NCI-H446 (cell line): ENCODE data around the gene CATSPERB.
"Not testable (repeated sequence)": the region's sequence is repeated elsewhere in the genome, so short reads cannot be mapped to it uniquely, and the experiment has no call there.

Experiments
- DNase-seq, 2 experiments: peaks; one replicate each; lab custom pipeline; 2025; lab: John Stamatoyannopoulos, UW

The CATSPERB gene

DNA sequence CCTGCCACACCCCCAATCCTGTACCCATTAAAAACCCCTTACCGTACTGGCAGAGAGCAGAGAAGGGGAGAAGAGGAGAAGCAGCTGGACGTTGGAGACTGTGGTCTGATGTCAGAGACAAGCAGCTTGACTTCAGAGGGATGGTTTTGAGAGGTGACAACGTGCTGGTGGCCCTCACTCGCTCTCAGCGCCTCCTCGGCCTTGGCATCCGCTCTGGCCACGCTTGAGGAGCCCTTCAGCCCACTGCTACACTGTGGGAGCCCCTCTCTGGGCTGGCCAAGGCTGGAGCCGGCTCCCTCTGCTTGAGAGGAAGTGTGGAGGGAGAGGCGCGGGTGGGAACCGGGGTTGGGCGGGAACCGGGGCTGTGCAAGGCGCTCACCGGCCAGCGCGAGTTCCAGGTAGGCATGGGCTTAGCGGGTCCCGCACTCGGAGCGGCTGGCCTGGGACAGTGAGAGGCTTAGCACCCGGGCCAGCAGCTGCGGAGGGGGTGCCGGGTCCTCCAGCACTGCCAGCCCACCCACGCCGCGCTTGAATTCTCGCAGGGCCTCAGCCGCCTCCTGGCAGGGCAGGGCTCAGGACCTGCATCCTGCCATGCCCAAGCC, 154.2 kb downstream of the CATSPERB start:
- no peak for DNase-seq

GRCh38 chr14:91575469-91576208, 156.2 kb downstream of the CATSPERB start:
- no peak for DNase-seq

DNA sequence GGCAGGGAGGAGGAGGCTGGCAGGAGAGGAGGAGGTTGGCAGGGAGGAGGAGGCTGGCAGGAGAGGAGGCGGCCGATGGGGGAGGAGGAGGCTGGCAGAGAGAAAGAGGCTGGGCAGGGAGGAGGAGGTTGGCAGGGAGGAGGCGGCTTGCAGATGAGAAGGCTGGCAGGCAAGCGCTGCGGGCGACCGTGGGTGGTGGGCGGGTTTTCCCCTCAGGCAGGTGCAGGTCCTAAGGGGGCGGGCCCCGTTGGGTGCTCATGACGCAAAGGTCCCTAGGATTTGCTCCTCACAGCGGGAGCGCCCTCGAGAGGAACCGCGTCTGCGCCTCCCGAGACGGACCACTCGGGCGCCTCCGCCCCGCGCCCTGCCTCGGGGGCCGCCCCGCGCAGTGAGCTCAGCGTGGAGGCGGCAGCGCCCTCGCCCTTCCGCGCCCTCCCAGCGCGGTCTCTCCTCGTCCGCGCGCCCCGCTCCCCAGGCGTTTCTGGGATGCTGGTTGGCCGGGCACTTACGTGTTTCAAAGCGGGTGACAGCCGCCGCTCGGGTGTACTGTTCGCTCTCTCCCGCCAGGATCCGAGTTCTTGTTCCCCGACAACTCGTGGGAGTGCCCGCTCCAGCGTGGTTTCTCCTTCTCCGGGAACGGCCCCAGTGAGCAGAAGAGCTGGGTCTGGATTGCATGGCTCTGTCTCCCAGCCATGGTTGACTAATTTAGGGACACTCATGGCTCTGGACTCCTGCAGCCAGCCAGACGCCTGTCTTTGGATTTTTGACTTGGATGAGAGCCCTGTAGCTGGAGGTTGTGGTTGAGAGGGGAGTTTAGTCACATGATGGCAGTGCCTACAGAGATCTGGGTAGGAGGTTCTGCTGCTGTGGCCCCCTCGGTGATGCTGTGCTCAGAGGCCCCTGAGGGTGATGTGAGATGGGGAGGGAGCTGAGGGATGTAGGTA, 157.7 kb downstream of the CATSPERB start:
- peak in 1 of 2 experiments; percentile 58 for DNase-seq

GRCh38 chr14:91573528-91573893, 158.4 kb downstream of the CATSPERB start:
- DNase-seq, result no peak

DNA sequence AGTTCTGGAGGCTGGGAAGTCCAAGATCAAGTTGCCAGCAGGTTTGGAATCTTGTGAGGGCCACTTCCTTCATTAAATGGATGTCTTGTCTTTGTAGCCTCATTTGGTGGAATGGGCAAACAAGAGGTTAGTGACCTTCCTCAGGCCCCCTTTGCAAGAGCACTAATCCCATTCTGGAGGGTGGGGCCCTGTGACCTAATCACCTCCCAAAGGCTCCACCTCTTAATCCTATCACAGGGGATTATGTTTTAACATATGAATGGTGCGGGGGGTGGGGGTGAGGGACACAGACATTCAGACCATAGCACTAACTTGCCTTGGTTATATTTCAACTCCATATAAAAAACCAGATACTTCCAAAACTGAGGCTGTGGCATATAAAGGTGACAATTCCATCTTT, 161.9 kb downstream of the CATSPERB start:
- no peak for DNase-seq

DNA sequence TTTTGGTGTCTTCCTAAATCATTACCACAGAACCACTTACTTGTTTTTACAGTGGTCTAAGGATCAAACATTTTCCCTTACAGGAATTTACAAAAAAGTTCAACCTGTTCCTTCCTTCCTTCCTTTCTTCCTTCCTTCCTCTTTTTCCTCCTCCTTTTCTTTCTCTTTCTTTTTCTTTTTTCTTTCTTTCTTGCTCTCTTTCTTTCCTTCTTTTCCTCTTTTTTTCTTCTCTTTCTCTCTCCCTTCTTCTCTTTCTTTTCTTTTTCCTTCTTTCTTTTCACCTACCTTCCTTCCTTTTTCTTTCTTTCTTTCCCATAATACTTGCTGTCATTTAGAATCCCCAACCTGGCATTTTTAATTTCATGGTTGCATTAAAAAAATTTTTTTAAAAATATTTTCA, 162.6 kb downstream of the CATSPERB start:
- DNase-seq, result no peak

- DNase-seq, result no peak
Measured at GRCh38 chr14:91568626-91569025, 163.3 kb downstream of the CATSPERB start.

DNA sequence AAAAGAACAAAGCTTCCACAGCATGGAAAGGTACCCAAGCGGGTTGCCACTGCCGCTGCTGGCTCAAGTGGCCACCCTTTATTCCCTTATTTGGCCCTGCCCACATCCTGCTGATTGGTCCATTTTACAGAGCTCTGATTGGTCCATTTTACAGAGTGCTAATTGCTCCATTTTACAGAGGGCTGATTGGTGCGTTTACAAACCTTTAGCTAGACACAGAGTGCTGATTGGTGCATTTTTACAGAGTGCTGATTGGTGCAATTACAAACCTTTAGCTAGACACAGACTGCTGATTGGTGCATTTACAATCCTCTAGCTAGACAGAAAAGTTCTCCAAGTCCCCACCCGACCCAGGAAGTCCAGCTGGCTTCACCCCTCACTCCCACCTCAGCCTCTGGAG, 164.1 kb downstream of the CATSPERB start:
- not testable (repeated sequence) for DNase-seq

GRCh38 chr14:91555531-91555930, 176.4 kb downstream of the CATSPERB start:
- no peak for DNase-seq

GRCh38 chr14:91554535-91555332, 177.2 kb downstream of the CATSPERB start:
- DNase-seq, result no peak

GRCh38 chr14:91548108-91548507, 183.8 kb downstream of the CATSPERB start:
- DNase-seq, result no peak

DNA sequence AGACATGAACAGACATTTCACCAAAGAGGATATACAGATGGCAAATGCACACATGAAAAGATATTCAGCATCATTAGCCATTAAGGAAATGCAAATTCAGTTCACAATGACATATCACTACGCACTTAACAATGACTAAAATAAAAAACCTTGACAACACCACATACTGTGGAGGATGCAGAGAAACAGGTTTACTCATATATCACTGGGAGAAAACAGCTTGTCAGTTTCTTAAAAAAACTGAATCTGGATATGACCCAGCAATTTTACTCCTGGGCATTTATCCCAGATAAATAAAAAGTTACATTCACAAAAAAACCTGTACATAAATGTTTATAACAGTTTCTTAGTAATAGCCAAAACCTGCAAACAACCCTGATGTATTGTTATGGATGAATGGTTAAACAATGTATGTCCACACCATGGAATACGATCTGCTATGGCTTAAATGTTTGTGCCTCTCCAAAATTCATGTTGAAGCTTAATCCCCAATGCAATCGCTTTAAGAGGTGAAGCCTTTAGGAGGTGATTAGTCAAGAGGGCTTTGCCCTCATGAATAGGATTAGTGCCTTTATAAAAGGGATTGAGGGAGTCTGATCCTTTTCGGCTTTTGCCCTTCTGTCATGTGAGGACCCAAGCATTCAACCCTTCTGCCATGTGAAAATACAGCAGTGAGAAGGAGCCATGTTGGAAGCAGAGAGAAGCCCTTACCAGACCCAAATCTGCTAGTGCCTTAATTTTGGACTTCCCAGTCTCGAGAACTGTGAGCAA, 185.8 kb downstream of the CATSPERB start:
- peak; percentile 28 to 43 for DNase-seq

DNA sequence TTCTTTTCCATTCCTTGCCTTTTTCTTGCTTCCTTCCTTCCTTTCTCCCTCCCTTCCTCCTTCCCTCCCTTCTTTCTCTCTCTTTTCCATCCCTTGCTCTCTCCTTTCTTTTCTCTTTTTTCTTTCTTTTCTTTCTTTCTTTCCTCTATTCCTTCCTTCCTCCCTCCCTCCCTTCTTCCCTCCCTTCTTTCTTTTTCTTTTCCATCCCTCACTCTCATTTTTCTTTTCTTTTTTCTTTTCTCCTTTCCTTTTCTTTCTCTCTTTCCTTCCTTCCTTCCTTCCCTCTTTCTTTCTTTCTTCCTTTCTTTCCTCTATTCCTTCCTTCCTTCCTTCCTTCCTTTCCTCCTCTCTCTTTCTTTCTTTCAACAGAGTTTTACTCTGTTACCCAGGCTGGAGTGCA, 186.7 kb downstream of the CATSPERB start:
- no peak for DNase-seq

GRCh38 chr14:91536327-91536726, 195.6 kb downstream of the CATSPERB start:
- DNase-seq, result no peak

DNA sequence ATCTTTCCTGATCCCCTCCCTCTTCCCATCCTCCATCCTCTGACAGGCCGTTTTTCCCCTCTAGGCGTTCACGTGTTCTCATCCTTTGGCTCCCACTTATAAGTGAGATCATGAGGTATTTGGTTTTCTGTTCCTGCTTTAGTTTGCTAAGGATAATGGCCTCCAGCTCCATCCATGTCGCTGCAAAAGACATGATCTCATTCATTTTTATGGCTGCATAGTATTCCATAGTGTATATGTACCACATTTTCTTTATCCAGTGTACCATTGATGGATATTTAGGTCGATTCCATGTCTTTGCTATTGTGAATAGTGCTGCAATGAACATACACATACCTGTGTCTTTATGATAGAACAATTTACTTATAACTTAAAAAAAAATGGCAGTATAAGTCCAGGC, 197.8 kb downstream of the CATSPERB start:
- not testable (repeated sequence) for DNase-seq

DNA sequence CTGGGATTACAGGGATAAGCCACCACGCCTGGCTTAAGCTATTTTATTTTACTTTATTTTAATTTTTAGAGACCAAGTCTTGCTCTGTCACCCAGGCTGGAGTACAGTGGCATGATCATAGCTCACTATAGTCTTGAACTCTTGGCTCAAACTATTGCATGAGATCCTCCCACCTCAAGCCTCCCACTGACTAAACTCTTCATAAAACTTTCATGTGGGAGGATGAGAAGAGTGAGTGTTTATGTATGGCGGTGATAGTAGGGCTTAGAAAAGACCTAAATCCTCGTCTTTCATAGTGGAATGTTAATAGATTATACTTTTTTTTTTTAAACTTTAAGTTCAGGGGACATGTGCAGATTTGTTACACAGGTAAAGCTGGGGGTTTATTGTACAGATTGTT, 198.3 kb downstream of the CATSPERB start:
- no peak for DNase-seq
